Fibroblast of mammary gland (primary cell): ENCODE results near the gene PIF1.

Experiments
- DNase-seq: peaks from one replicate; pipeline ENCODE4 v3.0.0-alpha.2; 2010; ENCODE audit warnings: low read depth
- H3K4me3 ChIP-seq: 2 replicates; pipeline ENCODE4 v1.5.1; 2011; ENCODE audit warnings: low read depth, mild to moderate bottlenecking, low read length, moderate library complexity; ENCODE audit not compliant: control insufficient read depth
- CTCF ChIP-seq: conservative IDR thresholded peaks from 2 replicates; pipeline ENCODE4 v1.5.1; 2011; ENCODE audit warnings: low read depth, low read length, inconsistent platforms; ENCODE audit not compliant: control insufficient read depth, insufficient read depth

Gene PIF1

DNA sequence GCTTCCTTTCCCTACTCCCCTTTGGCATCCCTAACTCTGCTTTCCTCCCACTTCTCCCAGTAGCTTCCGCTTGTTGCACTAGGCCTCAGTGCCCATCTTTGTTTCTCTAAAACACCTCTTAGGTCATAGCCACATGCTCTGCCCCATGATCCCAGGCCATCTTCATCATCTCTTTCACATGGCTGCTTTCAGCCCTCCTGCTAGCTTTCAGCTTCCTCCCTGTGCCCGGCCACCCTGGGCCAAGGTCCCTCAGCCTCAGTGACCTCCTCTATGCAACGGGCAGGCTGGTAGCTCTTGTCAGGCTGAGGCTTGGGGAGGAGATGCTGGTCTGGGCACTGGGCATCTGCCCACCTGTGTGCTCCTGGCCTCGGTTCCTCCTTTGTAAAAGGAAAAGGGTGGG lies 18.5 kb upstream of the PIF1 start:
- peak overlapping the region; percentile 86 for H3K4me3 ChIP-seq
- no peak for DNase-seq
- TF ChIP-seq CTCF, result no peak

GRCh38 chr15:64842986-64843561 lies 17.6 kb upstream of the PIF1 start:
- no peak for TF ChIP-seq CTCF
- peak overlapping the region; percentile 86 for H3K4me3 ChIP-seq
- peak; percentile 74 for DNase-seq

DNA sequence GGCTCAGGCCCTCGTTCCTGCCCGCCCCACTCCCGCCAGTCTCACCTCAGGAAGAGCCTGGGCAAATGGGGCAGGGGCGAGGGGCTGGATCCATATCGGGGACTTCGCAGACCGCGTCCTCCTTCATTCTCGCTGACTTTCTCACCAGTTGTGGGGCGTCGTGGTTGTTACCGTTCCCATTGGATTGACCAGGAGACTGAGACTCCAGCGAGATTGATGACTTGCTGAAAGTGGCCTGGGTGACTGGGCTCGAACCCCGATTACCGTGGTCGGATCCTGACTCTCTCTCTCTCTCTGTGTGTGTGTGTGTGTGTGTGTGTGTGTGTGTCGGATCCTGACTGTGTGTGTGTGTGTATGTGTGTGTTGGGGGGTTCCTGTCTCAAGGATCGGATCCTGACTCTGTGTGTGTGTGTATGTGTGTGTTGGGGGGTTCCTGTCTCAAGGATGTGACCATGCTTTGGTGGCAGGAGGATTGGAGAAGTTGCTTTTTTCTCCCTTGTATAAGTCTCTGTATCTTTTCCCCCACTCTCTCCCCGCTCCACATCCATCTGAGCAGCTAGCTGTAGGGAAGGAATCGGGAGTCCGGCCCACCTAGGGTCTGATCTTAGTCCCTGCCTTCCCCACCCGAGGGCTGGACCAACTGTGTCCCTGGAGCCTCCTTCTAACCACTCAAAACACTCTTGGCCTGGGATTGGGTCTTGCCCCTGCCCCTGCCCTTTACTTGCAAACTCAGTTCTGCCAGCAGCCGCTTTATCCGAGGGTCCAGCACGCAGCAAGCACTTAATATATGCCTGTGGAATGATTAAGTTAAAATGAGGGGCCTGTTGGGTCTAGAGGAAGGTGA lies 16.9 kb upstream of the PIF1 start:
- DNase-seq, result peak; percentile 46
- peak overlapping the region; percentile 86 for H3K4me3 ChIP-seq
- TF ChIP-seq CTCF, result no peak

- DNase-seq, result peak; percentile 91
- no peak for TF ChIP-seq CTCF
- peak within 1 kb of the TSS; percentile 86 for H3K4me3 ChIP-seq
Observed at GRCh38 chr15:64841344-64842095, 16.1 kb upstream of the PIF1 start, which contains the start of gene PLEKHO2. Gene PLEKHO2 (plus strand): TSS chr15:64841915. CDS start chr15:64842017, 102 bp downstream.

- H3K4me3 ChIP-seq, result peak overlapping the region; percentile 68
- TF ChIP-seq CTCF, result no peak
- DNase-seq, result no peak
Observed at GRCh38 chr15:64841060-64841343, 15.6 kb upstream of the PIF1 start.

DNA sequence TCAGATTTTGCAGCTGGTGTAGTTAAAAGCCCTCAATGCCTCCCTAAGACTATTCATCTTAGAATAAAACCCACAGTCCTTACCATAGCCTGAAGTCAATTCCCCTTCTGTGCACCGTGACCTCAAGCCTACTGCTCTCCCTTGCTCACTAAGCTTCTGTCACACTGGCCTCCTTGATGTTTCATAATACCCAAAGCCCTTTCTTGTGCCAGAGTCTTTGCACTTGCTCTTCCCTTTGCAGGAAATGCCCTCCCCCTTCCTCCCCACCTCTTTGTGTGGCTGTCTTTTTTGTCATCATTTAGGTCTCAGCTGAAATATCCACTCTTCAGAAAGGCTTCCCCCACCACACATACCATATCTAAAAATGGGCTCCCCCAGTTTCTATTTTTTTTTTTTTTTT lies 12.1 kb upstream of the PIF1 start:
- no peak for DNase-seq
- TF ChIP-seq CTCF, result no peak
- no peak overlapping the region for H3K4me3 ChIP-seq
